ENCODE measurements around the gene ARX. TPM values are rescaled to one million over a fixed set of nuclear protein-coding genes. Genes with fewer than 3 reads are reported as not detected.

ARX gene
- total RNA-seq, 3 donors from 2014 or later (not counting 1 experiment from before 2014, with no cell fraction given), result not detected

GRCh38 chrX:25016938-25017598, 1.3 kb upstream of the ARX start:
- H3K9me3 ChIP-seq (ENCODE audit: control insufficient read depth, insufficient read depth, low read length), result no peaks in the 10 kb centered on the region
- Mint-ChIP-seq H3K27ac (no peak overlapping the region), H3K4me3 (no peak overlapping the region), H3K36me3 (no peaks in the 10 kb centered on the region), H3K4me1 (peaks cover 14 to 33% of the 10 kb centered on the region in 2 donors), H3K9me3 (no peaks in the 10 kb centered on the region), H3K27me3 (ENCODE audit: low read depth in 2 of 2) (peaks cover 45 to 47% of the 10 kb centered on the region in 2 donors)
- DNase-seq, result no peak
- ATAC-seq, result no peak
- no peak overlapping the region for H3K4me3 ChIP-seq (ENCODE audit: low read length)
- H3K36me3 ChIP-seq (ENCODE audit: control insufficient read depth, insufficient read depth, low read length), result no peaks in the 10 kb centered on the region
- H3K27ac ChIP-seq (ENCODE audit: low read length), result no peak overlapping the region
- whole genome bisulfite sequencing (ENCODE audit: insufficient coverage), result 32% methylated on average over 9 of the region's 17 CpGs
- peaks cover 39% of the 10 kb centered on the region for H3K27me3 ChIP-seq (ENCODE audit: control insufficient read depth, insufficient read depth, low read length)
- TF ChIP-seq CTCF (IDR thresholded peaks at IDR 0.05), result no peak
- intact Hi-C loops (cut with micrococcal nuclease), result no loop called here
- H3K4me1 ChIP-seq (ENCODE audit: control insufficient read depth, insufficient read depth, low read length), result peaks cover 35% of the 10 kb centered on the region

GRCh38 chrX:25016361-25016671, 551 bp upstream of the ARX start:
- Histone ChIP-seq H3K4me3 (ENCODE audit: low read length) (no peak overlapping the region), H3K36me3 (ENCODE audit: control insufficient read depth, insufficient read depth, low read length) (no peaks in the 10 kb centered on the region), H3K27me3 (ENCODE audit: control insufficient read depth, insufficient read depth, low read length) (peaks cover 38% of the 10 kb centered on the region), H3K9me3 (ENCODE audit: control insufficient read depth, insufficient read depth, low read length) (no peaks in the 10 kb centered on the region), H3K4me1 (ENCODE audit: control insufficient read depth, insufficient read depth, low read length) (peaks cover 36% of the 10 kb centered on the region), H3K27ac (ENCODE audit: low read length) (no peak overlapping the region)
- no peaks in the 10 kb centered on the region for H3K36me3 Mint-ChIP-seq
- H3K27ac Mint-ChIP-seq, result no peak overlapping the region
- peaks cover 6 to 27% of the 10 kb centered on the region in 2 donors for H3K4me1 Mint-ChIP-seq
- no peaks in the 10 kb centered on the region for H3K9me3 Mint-ChIP-seq
- DNase-seq (no peak), ATAC-seq (no peak)
- no peak for TF ChIP-seq CTCF (IDR thresholded peaks at IDR 0.05)
- peak overlapping the region; percentile 62 for H3K4me3 Mint-ChIP-seq
- intact Hi-C loops (cut with micrococcal nuclease), result no loop called here
- 31% methylated on average over 15 of the region's 20 CpGs for WGBS (ENCODE audit: insufficient coverage)
- H3K27me3 Mint-ChIP-seq (ENCODE audit: low read depth in 2 of 2), result peaks cover 38 to 42% of the 10 kb centered on the region in 2 donors

GRCh38 chrX:25014366-25014838, 1.4 kb downstream of the ARX start:
- H3K36me3 Mint-ChIP-seq, result no peaks in the 10 kb centered on the region
- intact Hi-C loops (cut with micrococcal nuclease), result no loop called here
- no peak overlapping the region for H3K27ac ChIP-seq (ENCODE audit: low read length)
- no peak for DNase-seq
- 28% methylated on average over 13 of the region's 19 CpGs for WGBS (ENCODE audit: insufficient coverage)
- peaks cover 4 to 22% of the 10 kb centered on the region in 2 donors for H3K4me1 Mint-ChIP-seq
- no peaks in the 10 kb centered on the region for H3K9me3 ChIP-seq (ENCODE audit: control insufficient read depth, insufficient read depth, low read length)
- peaks cover 41 to 57% of the 10 kb centered on the region in 2 donors for H3K27me3 Mint-ChIP-seq (ENCODE audit: low read depth in 2 of 2)
- no peaks in the 10 kb centered on the region for H3K9me3 Mint-ChIP-seq
- peak overlapping the region; percentile 73 for H3K4me3 Mint-ChIP-seq
- peaks cover 30% of the 10 kb centered on the region for H3K27me3 ChIP-seq (ENCODE audit: control insufficient read depth, insufficient read depth, low read length)
- H3K4me1 ChIP-seq (ENCODE audit: control insufficient read depth, insufficient read depth, low read length), result peaks cover 23% of the 10 kb centered on the region
- ATAC-seq, result no peak
- H3K36me3 ChIP-seq (ENCODE audit: control insufficient read depth, insufficient read depth, low read length), result no peaks in the 10 kb centered on the region
- H3K4me3 ChIP-seq (ENCODE audit: low read length), result no peak overlapping the region
- H3K27ac Mint-ChIP-seq, result no peak overlapping the region
- no peak for TF ChIP-seq CTCF (IDR thresholded peaks at IDR 0.05)

All from natural killer cell (primary cell).